Dermis microvascular lymphatic vessel endothelial cell (primary cell): ENCODE measurements around the gene BAG5. TPM values are rescaled to one million over a fixed set of nuclear protein-coding genes. Genes with fewer than 3 reads are reported as not detected.

Source experiments
- DNase-seq, 2 donors: peaks; one replicate each; pipeline versions ENCODE4 v3.0.0 to v3.0.0-alpha.2; 2010; ENCODE audit warnings: low read depth in 2 of 2
- total RNA-seq: library from RNA; depleted of rRNA; stranded (reverse); fragments of >200 nt; gene quantifications from 2 replicates; pipeline ENCODE4 v1.2.1, GENCODE V29; 2014

Gene BAG5
- total RNA-seq, 1 donor from 2014 or later, result 26.8 TPM

DNA sequence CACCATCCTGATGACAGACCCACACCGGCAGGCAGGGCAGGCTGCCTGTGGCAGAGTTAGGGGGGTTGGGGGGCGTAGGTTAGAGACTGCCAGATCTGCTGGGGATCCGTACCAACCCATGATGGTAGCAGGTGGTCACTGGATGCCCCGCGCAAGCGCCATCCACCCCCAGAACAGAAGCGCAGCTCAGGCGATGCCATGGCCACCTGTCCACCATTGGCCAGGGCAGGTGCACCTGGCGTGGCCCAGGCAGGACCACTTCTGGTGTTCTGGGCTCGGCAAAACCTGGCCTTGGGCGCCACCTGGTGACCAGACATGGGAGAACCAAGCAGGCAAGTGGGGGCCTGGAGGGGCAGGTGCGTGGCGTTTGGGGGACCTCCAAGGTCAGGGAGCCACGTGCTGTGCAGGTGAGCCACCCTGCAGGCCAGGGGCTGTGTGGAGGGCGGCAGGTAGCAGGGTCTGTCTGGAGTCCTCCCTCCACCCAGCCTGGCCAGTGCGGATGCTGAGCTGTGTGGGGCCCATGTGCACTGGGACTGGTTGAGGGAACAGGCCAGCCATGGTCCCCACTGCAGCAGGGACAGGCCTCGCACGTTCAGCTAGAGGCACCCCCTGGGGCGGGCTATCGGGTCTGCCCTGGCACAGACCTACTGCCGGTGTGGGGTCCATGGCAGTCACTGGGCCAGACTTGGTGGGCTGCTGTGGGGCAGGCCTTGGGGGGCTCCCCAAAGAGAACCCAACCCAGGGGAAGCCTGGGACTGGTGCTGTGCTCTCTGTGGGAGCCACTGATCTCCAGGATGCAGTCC, 15.6 kb downstream of the BAG5 start:
- DNase-seq, result peak; percentile 17 to 54

DNA sequence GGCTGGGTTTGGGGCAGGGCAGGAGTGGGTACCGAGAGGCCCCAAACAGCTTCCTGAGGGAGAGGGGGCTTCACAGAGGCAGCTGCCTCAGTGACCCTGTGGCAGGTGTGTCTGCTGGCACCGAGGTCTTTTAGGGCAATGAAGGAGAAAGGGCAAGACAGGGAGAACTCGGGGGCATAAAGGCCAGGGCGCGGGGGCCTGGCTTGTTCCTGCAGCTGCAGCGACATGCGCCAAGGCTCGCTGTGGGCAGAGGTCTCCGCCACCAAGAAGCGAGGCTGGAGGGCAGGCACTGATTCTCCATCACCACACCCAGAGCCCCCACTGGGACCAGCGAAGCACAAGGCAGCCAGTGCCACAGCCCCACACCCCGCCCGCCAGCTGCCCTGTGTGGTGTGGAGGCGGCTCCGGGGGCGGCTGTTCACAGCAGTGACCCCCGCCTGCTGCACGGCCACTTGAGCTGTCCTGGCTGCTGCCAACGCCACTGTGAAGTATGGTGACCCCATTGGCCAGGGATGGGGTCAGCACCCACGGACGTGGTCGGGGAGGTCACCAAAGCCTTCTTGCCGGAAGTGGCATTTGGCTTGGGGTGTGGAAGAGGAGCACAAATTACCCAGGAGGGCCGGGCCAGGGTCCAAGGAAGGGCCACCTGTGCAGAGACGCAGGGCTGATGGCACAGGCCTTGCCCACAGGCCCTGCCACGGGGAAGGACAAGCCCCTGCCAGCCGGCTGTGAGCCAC, 16.4 kb downstream of the BAG5 start:
- no peak for DNase-seq

DNA sequence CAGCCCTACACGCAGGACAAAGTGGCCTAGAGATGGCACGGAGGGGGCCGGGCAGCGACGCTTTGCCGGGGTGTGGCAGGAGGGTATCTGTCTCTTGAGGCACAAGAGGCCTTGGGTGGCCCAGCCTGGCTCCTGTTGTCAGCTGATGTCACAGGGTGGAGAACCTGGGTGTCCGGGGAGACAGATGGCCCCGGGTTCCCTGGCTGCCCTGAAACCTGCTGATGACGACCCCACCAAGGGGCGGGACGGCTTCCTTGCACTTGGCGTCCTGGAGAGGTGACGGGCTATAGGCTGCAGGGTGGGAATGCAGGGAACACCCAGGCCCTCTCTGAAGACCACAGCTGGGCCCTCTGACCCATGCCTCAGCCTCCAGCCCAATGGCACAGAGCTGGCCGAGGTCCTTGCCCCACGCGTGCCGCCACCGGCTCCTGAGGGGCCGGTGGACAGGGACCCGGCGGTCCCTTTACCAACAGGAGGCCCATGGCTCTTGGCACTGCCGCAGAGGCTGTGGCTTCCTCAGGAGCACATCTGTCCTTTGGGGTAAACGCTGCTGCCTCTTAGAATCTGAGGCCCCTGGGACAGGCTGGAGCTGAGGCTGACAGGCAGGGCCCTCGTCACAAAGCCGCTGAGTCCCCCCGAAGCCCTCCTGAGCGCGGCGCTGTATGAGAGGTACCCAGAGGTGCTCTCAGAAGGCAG, 17.1 kb downstream of the BAG5 start:
- no peak for DNase-seq

DNA sequence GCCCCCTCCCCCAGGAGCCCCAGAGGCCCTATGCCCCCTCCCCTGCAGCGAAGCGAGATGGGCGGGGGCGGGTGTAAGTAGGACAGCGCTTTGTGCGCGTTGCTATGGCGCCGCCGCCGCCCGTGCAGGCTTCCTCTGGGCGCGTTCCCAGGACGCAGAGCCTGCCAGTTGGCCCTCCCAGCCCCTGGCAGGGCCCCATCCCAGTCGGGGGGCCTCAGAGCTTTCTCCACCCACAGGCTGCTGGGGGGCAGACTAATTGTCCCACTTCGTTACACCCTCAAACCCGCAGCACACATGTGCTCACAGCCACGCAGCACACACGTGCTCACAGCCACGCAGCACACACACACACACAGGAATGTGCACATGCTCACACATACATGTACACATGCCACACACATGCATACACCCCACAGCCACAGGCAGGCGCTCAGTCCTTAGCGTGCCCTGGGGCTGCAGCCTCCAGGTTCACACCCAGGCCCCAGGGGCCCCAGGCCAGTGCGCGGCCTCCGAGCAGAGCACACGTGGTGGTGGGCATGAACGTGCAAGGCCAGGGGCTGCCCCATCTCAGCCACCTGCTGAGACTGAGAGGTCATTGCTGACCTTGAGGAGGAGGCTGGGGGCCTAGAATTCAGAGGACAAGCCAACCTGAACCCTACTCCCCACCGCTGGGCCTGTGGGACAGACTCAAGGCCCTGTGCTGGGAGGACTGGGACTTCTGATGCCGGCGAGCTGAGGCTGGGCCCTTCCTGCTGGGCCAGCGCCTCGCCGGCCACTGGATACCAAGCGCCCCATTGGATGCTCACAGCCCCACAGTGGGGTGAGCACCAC, 17.9 kb downstream of the BAG5 start:
- DNase-seq, result no peak

DNA sequence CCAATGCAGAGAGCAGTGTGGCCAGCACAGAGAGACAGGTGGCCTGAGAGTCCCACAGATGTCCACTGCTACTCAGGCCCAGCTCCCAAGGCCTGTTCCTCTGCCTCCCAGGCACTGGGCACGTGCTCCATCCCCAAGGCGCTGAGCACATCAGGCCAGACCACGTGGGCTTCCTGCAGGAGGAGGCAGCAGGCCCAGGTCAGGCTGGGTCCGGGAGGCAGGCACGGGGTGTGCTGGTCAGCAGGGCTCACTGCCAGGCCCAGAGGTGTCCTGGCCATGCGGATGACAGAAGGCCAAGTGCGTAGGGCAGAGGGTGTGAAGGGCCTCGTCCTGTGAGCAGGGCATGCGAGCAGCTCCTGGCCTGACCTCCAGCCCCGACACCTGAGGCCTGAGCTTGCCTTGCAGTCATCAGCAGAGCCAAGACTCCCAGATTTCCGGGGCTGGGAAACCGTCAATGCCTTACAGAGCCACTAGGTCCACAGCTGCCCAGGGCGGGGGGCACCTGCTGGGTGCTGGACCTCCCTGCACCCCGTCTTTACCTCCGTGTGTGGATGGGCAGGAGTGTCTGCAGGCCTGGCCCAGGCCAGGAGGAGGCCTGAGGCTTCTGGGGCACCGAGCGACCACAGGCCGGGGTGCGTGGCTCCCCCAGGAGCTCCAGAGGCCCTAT, 18.6 kb downstream of the BAG5 start:
- no peak for DNase-seq

DNA sequence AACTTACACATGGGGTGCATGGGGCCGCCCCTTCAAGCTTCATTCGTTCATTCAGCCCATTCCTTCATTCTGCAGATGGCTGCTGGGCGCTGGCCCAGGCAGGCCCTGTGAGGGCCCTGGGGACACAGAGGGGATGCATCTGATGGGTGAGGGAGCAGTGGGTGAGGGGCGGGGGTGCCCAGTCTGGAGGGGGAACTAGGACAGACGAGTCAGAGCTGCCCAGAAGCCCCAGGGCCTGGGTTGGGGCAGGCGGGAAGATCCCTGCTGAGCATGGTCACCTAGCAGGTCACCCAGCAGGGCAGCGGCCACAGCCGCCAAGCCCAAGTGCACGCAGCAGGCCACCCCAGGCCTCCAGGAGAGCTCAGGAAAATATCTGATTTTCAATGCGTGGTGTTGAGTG, 19.3 kb downstream of the BAG5 start:
- DNase-seq, result no peak

DNA sequence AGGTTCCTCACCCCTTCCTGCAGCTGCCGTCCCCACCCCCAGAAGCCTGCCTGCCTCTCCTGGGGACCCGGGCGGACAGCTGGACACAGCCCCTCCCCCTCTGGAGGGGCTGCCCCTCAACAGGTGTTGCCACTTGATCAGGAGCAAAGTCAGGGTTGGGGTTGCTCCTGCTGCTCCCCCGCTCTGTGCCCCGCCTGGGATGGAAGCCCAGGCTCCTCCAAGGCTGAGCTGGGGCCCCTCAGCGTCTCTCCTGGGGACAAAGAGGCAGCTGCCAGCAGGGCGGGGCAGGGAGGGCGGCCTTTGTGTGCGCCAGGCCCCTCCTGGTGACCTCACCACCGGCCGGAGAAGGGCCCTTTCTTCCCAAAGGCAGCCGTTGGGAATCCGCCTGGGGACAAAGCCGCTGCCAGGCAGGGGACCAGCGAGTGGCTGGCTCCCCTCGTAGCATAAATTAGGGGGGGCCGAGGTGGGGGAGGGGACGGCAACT, 19.8 kb downstream of the BAG5 start:
- no peak for DNase-seq

DNA sequence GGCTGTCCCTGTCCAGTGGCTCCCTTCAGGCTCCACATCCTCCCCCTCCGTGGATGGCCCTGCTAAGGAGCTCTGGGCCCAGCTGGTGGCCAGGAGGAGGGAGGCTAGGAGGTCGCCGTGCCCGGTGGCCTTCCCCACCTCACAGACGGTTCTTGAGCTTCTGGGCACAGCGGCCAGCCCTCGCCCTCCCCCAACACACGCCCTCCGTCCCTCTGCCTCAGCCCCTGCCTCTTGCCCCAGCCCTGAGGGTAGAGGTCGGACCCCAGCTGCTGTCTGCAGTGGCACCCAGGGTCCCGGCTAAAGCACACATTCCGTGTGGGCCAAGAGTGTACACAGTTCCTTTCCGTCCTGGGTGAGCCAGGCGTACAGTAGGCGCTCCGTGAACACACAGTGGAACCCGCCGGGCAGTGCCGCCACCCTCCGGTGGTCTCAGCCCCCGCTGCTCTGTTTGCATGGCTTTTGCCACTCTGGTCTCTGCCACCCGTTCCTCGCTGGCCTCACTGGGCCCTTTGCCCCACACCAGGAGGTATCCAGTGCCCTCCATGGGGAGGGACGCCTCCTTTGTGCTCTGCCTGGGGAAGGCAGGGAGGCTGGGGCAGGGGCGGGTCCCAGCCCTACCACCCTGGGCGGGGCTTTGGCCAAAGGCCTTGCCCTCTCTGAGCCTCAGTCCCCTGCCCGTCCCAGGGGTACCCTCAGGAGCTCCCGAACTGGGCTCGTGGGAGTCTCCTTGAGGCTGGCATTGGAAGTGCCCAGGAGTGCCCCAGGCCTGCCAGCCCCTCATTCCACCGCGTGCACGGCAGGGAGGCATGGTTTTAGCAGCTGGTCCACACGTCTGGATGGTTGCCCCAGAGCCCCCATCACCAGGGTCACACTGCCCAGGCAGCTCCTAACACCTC, 20.5 kb downstream of the BAG5 start:
- DNase-seq, result no peak

DNA sequence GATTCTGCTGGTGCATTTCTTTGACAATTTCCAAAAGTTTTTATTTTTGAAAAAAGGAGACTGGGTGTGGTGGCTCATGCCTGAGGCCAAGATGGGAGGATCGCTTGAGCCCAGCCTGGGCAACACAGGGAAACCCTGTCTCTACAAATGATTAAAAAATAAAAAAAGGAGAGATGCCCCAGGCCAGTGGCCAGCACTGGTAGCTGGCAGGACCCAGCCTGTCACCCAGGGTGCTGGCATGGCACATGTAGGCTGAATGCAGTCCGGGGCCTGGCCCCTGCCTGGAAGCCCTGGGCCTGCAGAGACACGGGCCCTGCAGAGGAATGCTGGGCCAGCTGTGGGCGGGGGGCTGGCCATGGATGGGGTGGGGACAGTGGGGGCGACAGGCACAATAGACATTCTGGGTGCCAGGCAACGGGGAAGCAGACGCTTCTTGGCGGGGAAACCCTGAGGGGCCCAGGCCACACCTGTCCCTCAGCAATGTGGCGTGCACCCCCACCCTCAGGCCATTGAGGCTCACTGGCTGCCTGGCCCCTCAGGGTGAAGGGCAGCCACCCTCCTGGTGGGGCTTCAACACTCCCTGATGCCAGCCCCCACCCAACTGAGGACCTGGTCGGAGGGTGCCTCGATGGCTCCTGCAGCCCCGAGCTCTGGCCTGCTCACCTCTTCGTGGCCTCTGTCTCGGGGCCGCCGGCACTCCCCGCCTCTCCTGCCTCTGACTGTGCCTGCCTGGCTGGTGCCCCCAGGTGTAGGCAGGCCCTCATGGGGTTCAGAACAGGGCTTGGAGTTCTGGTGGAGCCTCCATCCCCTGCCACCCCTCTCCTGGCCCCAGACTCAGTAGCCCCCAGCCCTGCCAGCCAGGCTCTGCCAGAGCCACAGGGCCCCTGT, 21.4 kb downstream of the BAG5 start:
- no peak for DNase-seq

DNA sequence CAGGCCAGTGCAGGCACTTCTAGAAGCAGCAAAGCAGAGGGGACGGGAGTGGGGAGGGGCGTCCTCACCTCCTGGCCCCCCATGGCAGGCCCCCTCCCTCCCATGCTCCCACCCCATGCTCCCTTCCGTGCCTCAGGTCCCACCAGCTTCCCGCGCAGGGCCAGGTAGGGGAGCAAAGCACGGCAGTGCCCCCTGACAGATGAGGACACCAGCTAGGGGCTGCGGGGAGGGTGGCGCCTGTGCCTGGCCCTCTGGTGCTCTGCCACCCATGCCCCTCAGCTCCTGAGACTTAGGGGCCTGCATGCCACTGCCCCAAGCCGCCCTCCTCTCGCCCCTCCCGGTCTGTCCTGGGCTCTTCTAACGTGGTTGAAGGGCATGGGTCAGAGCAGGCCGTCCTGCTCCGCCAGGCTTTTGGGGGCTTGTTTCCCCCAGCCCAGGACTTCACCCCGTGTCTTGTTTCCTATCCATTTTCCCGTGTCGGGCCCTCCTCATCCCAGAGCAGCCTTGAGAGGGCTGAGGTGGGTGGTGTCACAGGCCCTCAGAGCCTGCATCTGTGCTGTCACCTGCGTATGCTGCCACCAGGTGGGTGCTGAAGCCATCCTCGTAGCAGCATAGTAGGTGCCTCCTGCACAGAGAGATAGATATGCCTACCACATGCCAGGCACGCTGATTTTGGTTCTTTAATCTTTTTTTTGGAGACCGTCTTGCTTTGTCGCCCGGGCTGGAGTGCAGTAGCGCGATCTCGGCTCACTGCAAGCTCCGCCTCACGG, 23.2 kb downstream of the BAG5 start:
- DNase-seq, result no peak

DNA sequence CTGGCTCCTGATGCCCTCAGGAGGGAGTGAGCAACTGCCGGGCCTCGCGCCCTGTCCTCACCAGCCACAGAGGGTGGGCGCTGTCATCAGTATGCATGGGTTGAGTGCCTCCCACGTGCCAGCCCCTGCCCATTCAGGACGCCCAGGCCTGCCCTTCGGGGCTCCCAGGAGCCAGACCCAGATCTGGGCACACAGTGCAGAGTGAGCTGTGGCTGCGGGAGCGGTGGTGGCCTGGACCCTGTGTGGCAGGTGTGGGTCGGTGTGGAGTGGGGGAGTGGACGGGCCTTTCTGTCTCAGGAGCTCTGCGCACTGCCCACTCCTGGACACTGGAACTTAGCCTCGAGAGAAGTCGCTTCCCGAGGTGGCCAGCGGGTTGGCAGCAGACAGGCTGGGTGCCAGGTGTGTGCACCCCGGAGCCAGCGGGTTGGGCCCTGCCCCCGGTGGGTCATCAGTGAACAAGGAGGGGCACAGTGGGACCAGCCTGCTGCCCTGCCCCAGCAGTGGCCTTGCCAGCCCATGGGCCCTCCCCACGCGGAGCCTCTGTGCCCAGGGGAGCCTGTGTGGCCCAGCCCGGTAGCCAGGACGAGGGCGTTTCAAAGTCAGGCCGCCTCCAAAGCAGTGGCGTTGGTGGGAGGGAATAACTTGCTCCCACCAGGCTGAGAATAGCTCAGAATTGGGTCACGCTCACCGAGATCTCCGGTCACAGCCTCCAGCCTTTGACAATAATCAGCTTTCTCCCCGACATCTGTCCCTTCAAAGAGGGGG, 24.0 kb downstream of the BAG5 start:
- no peak for DNase-seq

DNA sequence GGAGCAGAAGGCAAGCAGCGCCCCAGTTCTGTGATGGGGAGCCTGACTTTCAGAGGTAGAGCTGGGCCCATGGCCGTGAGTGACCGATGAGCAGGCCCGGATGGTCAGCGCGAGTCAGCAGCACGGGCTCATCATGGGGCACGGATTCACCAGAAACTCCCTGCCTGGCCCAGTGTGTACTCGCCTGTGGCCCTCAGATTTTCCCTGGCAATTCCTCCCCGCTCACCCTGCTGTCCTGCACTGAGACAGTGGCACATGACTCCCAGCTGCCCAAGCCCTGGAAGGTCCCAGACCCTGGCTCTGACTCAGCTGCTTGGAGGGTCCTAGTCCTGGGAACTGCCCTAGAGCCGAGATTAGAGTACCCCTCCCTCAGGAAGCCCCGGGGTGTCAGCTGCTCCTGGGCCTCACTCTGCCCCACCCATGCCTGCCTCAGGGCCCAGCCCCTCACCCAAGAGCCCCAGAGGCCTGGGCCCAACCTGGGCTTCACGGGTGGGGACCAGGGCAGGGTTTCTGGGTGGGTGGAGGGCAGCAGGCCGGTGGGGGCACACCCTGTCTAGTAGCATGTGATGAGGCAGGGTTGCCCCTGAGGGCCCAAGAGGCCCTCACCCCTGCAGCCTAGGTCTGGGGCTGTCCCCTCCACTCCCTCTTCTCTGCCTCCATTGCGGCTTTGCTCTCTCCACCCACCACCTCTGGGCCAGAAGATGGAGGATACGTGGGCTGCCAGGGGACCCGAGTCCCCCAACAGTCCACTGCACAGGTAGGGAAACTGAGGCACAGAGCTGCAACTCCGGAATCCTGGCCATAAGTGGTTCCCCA, 25.1 kb downstream of the BAG5 start:
- no peak for DNase-seq

DNA sequence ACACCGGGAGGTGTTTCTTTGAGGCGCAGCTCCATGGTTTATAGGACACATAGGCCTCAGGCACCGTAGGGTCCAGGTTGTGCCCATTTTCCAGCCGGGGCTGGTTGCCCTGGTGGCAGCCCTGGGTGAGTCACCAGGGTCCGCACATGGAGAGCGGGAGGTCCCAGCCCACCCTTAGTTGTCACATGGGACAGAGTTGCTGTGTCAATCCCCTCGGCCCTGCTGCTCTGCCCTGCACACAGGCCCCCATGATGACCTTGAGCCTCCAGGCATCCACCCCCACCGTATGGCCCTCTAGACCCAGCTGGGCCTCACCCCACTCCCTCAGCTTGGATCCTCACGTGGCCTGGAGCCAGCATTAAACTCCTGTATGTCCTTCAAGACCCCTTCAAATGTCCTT, 25.8 kb downstream of the BAG5 start:
- DNase-seq, result no peak

DNA sequence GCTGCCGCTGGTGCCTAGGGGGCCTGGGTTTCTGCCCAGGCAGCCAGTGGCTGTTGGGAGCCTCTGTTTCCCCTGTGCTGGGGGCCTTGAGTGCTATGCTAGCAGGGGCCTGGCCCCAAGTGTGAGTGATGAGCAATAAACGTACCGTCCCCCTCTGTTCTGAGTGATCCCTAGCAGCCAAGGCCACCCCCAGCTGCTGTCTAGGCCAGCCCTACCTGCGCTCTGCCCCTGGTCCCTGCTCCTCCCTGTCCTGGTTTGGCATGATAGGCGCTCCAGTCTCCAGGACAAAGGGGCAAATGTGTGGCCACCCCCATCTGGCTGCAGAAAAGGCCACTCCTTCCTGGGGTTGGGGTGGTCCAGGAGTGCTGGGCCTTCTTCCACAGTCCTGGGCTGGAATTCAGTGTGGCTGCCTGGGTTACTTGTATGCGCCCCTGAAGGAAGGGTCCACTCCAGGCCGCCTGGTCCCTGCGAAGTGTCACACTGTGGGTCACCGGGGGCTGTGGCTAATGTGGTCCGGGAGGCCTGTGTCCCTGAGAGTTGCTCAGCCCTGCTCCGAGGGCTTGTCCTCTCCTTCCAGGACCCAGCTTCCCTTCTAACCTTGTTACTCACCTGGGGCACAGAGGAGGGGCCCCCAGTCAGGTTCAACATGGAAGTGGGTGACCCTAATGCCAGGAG, 26.4 kb downstream of the BAG5 start:
- no peak for DNase-seq

DNA sequence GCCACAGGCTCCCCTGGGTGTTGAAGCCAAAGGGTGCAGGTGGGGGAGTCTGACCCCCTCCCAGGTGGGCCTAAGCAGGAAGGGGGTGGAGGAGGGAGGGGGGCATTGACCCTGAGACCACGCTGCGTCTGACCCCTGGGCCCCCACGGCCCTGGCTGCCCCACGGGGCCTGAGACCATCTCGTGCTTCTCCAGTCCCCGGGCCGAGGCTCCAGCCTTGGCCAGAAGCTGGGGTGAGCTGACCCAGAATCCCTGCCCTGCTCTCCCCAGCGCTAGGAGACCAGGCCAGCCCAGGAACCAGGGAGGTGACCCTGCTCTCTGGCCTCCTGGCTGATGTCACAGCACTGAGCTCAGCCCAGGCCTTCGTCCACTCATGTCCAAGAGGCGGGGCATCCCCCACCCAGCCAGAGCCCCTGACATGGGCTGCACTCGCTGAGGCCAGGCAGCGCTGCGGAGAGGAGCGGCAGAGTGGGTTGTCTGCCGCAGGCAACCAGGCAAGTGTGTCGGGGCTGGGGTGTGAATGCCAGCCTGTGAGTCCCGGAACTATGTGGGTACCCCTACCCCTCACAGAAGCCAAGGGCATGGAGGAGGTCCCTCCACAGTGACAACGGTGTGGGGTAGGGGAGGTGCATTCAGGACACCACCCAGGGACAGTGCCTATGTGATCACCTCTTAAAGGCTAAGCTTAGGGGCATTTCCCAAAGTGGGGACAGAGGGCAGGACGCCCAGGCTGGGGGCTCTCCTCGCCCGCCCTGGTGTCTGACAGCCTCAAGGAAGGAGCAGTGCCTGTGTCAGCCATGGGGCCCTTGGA, 27.2 kb downstream of the BAG5 start:
- no peak for DNase-seq
